B cell (primary cell): Measurements from ENCODE around the gene PALB2. TPM values are rescaled to one million over a fixed set of nuclear protein-coding genes. Genes with fewer than 3 reads are reported as not detected.

ENCODE experiments used
- ATAC-seq: fragments of 200-7000 bp; cut with Tn5 transposase; one replicate; pipeline ENCODE4 v1.10.0; 2021; ENCODE audit warnings: low read depth, mild to moderate bottlenecking, moderate number of reproducible peaks, moderate library complexity
- CTCF ChIA-PET: fragments of 350-600 bp; sonication (Branson Sonifier 250); formaldehyde crosslinking; loops from one replicate; lab custom pipeline; 2021; ENCODE audit warnings: antibody characterized with exemption, inconsistent platforms; lab: Charles Lee
- POLR2A ChIA-PET: fragments of 350-600 bp; sonication (Branson Sonifier 250); formaldehyde crosslinking; loops from one replicate; lab custom pipeline; 2021; ENCODE audit warnings: antibody characterized with exemption; lab: Charles Lee
- DNase-seq: peaks from one replicate; pipeline ENCODE4 v3.0.0; 2013
- H2AFZ ChIP-seq: 2 replicates; pipeline ENCODE4 v1.6.1; 2012; ENCODE audit warnings: mild to moderate bottlenecking, low read depth, low read length; ENCODE audit not compliant: insufficient read depth, poor library complexity, severe bottlenecking
- H3K27ac ChIP-seq, 2 donors: 1 replicate in 1 of 2; 2 replicates in 1 of 2; pipeline ENCODE4 v1.5.1; 2012 to 2013; ENCODE audit warnings: low read length in 2 of 2, mild to moderate bottlenecking in 2 of 2, moderate library complexity in 1 of 2
- H3K27me3 ChIP-seq, 4 experiments: fragments of 200-600 bp in 1 of 4; sonication (generic) in 1 of 4; replicated peaks in 1 of 4; 1 replicate in 2 of 4; 2 replicates in 2 of 4; pipeline versions ENCODE4 v1.6.1 to v1.7.0; 2013 to 2016; ENCODE audit warnings: low read length in 3 of 4, mild to moderate bottlenecking in 2 of 4, mixed read lengths in 1 of 4, moderate library complexity in 1 of 4; ENCODE audit not compliant: insufficient read depth in 4 of 4, control insufficient read depth in 3 of 4; ENCODE audit errors: control extremely low read depth in 1 of 4
- H3K36me3 ChIP-seq, 2 experiments: replicated peaks in 1 of 2; 1 replicate in 1 of 2; 2 replicates in 1 of 2; pipeline versions ENCODE4 v1.6.1 to v1.7.1; 2013; ENCODE audit warnings: low read length in 1 of 2; ENCODE audit not compliant: insufficient read depth in 2 of 2, control insufficient read depth in 1 of 2; ENCODE audit errors: control extremely low read depth in 1 of 2, extremely low read depth in 1 of 2
- H3K4me1 ChIP-seq, 2 donors: fragments of 200-600 bp in 1 of 2; sonication (generic) in 1 of 2; 1 replicate in 1 of 2; 2 replicates in 1 of 2; pipeline versions ENCODE4 v1.5.1 to v1.6.1; 2013 to 2017; ENCODE audit warnings: low read length in 2 of 2; ENCODE audit not compliant: control insufficient read depth in 2 of 2, insufficient read depth in 2 of 2
- H3K4me2 ChIP-seq: replicated peaks from 2 replicates; pipeline ENCODE3; 2012; ENCODE audit warnings: mild to moderate bottlenecking, low read depth, low read length; ENCODE audit not compliant: poor library complexity, severe bottlenecking
- H3K4me3 ChIP-seq, 5 experiments: fragments of 200-600 bp in 1 of 5; sonication (generic) in 1 of 5; 1 replicate in 3 of 5; 2 replicates in 2 of 5; pipeline versions ENCODE4 v1.5.1 to v1.7.0; 2011 to 2016; ENCODE audit warnings: low read length in 4 of 5, mild to moderate bottlenecking in 4 of 5, low read depth in 2 of 5, control low read depth in 1 of 5, moderate library complexity in 1 of 5; ENCODE audit not compliant: insufficient read depth in 1 of 5; ENCODE audit errors: control extremely low read depth in 1 of 5, extremely low read depth in 1 of 5
- H3K79me2 ChIP-seq: fragments of 200-600 bp; sonication (generic); one replicate; pipeline ENCODE4 v1.6.0; 2016; ENCODE audit warnings: low read length; ENCODE audit not compliant: control insufficient read depth, insufficient read depth
- H3K9ac ChIP-seq: fragments of 200-600 bp; sonication (generic); 2 replicates; pipeline ENCODE4 v1.6.1; 2017; ENCODE audit warnings: mild to moderate bottlenecking, low read length, moderate library complexity
- H3K9me3 ChIP-seq, 3 donors: one replicate each; pipeline versions ENCODE4 v1.6.1 to v1.7.1; 2013; ENCODE audit warnings: low read length in 2 of 3; ENCODE audit not compliant: control insufficient read depth in 2 of 3, insufficient read depth in 1 of 3; ENCODE audit errors: control extremely low read depth in 1 of 3
- H4K20me1 ChIP-seq: 2 replicates; pipeline ENCODE4 v1.6.0; 2012; ENCODE audit warnings: mild to moderate bottlenecking, low read length; ENCODE audit not compliant: insufficient read depth, control insufficient read depth, poor library complexity, severe bottlenecking
- H3K27ac Mint-ChIP-seq: one replicate; pipeline ENCODE4 v1.8.0; 2021; ENCODE audit warnings: mixed read lengths
- H3K27me3 Mint-ChIP-seq: one replicate; pipeline ENCODE4 v1.8.0; 2021; ENCODE audit warnings: mixed read lengths
- H3K4me1 Mint-ChIP-seq: one replicate; pipeline ENCODE4 v1.8.0; 2021; ENCODE audit warnings: mixed read lengths
- H3K4me3 Mint-ChIP-seq: one replicate; pipeline ENCODE4 v1.8.0; 2021; ENCODE audit warnings: mixed read lengths
- H3K9me3 Mint-ChIP-seq: one replicate; pipeline ENCODE4 v1.8.0; 2022; ENCODE audit warnings: mixed read lengths; ENCODE audit not compliant: insufficient read depth
- EZH2 ChIP-seq: IDR thresholded peaks from 2 replicates; pipeline ENCODE4 v1.6.1; 2012; ENCODE audit warnings: borderline replicate concordance, low read depth, mild to moderate bottlenecking, moderate library complexity, low read length; ENCODE audit not compliant: insufficient read depth, poor library complexity, severe bottlenecking
- WGBS: methylation state at CpG from one replicate; pipeline ENCODE4 v1.1.5; 2013; ENCODE audit warnings: missing lambda C conversion rate; ENCODE audit not compliant: insufficient coverage; 5-methylcytosine and 5-hydroxymethylcytosine counted together
- intact Hi-C: fragments of 100-400 bp; cut with micrococcal nuclease; formaldehyde crosslinking; loops from one replicate; pipeline ENCODE4 v1.10.0; 2022
- polyA plus RNA-seq: library from polyadenylated mRNA; depleted of rRNA; stranded (reverse); fragments of >200 nt; gene quantifications from 2 replicates; pipeline ENCODE4 v1.2.3, GENCODE V29; 2012
- total RNA-seq, 2 donors: library from RNA; stranded (reverse); fragments of 120-200 nt in 1 of 2; gene quantifications; 1 replicate in 1 of 2; 2 replicates in 1 of 2; pipeline versions ENCODE4 v1.2.3 to v1.2.4, GENCODE V29; 2013 to 2022
- TF ChIP-seq, protein P1 (sequence below): fragments of 200-600 bp; IDR thresholded peaks from one replicate; pipeline ENCODE4 v1.8.0; 2022; ENCODE audit warnings: antibody characterized with exemption, mild to moderate bottlenecking

PALB2 gene
- total and polyA plus RNA-seq, 2 donors (not counting 1 experiment from before 2014, with no cell fraction given) = 3.6 to 16.3 TPM

DNA sequence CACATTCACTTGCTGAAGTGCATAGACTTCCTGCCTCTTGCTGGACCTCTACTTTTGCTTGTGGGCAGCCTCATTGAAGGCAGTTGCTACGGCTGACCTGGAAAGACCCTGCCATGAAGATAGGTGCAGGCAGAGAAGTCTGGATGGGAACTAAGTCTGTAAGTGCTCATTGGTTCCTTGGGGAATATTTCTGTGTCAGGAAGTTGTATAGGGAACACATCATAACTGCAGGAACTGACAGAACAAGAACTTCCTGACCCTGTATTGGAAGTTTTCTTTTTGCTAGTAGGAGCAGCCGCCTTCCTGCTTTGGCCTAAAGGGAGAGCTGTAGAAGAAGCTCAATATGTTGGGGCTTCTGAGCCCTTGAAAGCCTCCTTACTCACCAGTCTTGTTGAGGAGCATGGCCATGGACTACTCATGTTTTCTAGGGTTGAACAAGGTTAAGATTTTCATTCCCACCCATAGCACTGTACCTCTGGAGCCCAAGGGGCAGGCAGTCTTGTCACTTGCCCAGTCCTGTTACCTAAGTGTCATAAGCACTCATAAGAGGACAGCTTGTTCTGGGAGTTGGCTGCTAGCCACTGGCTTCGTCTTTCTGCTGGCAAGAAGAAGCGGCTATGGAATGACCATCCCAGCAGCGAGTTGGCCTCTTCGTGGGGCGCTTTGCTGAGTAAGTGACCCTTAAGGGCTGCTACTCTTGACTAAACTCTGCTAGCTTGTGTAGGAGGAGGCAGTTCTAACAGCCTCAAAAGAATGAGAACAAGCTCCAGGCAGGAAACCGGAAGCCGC is 76.3 kb downstream of the PALB2 start:
- Histone ChIP-seq H3K27me3 (no peaks in the 10 kb centered on the region), H2AFZ (no peak overlapping the region), H3K27ac (no peak overlapping the region), H3K79me2 (peaks cover 19% of the 10 kb centered on the region), H3K9ac (no peak overlapping the region), H3K9me3 (no peaks in the 10 kb centered on the region), H3K4me2 (no peak overlapping the region), H3K4me1 (peaks cover 2 to 10% of the 10 kb centered on the region in 2 donors), H4K20me1 (no peaks in the 10 kb centered on the region), H3K36me3 (peaks cover 3 to 79% of the 10 kb centered on the region in 2 experiments), H3K4me3 (no peak overlapping the region)
- ChIA-PET POLR2A (no interaction called here), CTCF (no interaction called here)
- WGBS = 98% methylated on average over 5 of the region's 9 CpGs
- DNase-seq = no peak
- ATAC-seq = no peak
- H3K4me1 Mint-ChIP-seq = peaks cover 7% of the 10 kb centered on the region
- intact Hi-C loops = no loop called here
- no peak overlapping the region for H3K4me3 Mint-ChIP-seq
- no peaks in the 10 kb centered on the region for H3K27me3 Mint-ChIP-seq
- no peak for TF ChIP-seq EZH2
- TF ChIP-seq, protein P1, sequence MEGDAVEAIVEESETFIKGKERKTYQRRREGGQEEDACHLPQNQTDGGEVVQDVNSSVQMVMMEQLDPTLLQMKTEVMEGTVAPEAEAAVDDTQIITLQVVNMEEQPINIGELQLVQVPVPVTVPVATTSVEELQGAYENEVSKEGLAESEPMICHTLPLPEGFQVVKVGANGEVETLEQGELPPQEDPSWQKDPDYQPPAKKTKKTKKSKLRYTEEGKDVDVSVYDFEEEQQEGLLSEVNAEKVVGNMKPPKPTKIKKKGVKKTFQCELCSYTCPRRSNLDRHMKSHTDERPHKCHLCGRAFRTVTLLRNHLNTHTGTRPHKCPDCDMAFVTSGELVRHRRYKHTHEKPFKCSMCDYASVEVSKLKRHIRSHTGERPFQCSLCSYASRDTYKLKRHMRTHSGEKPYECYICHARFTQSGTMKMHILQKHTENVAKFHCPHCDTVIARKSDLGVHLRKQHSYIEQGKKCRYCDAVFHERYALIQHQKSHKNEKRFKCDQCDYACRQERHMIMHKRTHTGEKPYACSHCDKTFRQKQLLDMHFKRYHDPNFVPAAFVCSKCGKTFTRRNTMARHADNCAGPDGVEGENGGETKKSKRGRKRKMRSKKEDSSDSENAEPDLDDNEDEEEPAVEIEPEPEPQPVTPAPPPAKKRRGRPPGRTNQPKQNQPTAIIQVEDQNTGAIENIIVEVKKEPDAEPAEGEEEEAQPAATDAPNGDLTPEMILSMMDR = no peak
- H3K27ac Mint-ChIP-seq = no peak overlapping the region
- H3K9me3 Mint-ChIP-seq = no peaks in the 10 kb centered on the region

DNA sequence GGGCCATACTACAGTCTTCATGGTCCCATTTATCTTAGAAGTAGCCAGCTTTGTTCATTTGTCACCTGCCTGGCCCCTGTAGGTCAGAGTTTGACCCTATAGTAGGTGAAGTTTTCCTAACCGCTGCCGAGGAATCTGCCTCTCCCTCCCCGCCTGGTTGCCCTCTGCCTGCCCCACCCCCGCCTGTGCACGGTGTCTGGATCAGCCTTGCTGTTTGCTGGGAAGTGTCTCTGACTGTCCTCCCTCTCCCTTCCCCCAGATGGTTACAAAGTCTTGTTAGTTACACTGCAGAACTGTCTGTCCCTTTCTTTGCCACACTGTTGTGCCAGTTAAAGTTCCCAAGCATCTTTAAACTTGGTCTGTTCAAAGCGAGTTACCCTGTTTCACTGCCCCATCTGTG is 77.9 kb downstream of the PALB2 start:
- H3K4me3 Mint-ChIP-seq = no peak overlapping the region
- no peaks in the 10 kb centered on the region for H4K20me1 ChIP-seq
- TF ChIP-seq EZH2 = no peak
- intact Hi-C loops = no loop called here
- ATAC-seq (no peak), DNase-seq (no peak)
- peaks cover 16% of the 10 kb centered on the region for H3K4me1 Mint-ChIP-seq
- H3K36me3 ChIP-seq = peaks cover 3 to 77% of the 10 kb centered on the region in 2 experiments
- WGBS = 94% methylated on average over 5 of the region's 6 CpGs
- no peak overlapping the region for H2AFZ ChIP-seq
- no peak overlapping the region for H3K4me2 ChIP-seq
- H3K27me3 ChIP-seq = no peaks in the 10 kb centered on the region
- POLR2A ChIA-PET = no interaction called here
- H3K9ac ChIP-seq = no peak overlapping the region
- no peak overlapping the region for H3K27ac ChIP-seq
- no peaks in the 10 kb centered on the region for H3K9me3 Mint-ChIP-seq
- no peak overlapping the region for H3K4me3 ChIP-seq
- H3K79me2 ChIP-seq = peaks cover 35% of the 10 kb centered on the region
- peaks cover 5 to 7% of the 10 kb centered on the region in 2 donors for H3K4me1 ChIP-seq
- H3K9me3 ChIP-seq = no peaks in the 10 kb centered on the region
- no peaks in the 10 kb centered on the region for H3K27me3 Mint-ChIP-seq
- CTCF ChIA-PET = no interaction called here
- no peak overlapping the region for H3K27ac Mint-ChIP-seq
